GM12892 (cell line): ENCODE results near the gene PRKCQ.

ENCODE experiments used
- POLR2AphosphoS5 ChIP-seq: IDR thresholded peaks from 2 replicates; pipeline ENCODE4 v1.6.1; 2011; ENCODE audit warnings: low read depth, low read length, control low read depth
- TAF1 ChIP-seq: IDR thresholded peaks from 2 replicates; pipeline ENCODE4 v1.6.1; 2011; ENCODE audit warnings: low read depth, mild to moderate bottlenecking, control low read depth, low read length, borderline replicate concordance

DNA sequence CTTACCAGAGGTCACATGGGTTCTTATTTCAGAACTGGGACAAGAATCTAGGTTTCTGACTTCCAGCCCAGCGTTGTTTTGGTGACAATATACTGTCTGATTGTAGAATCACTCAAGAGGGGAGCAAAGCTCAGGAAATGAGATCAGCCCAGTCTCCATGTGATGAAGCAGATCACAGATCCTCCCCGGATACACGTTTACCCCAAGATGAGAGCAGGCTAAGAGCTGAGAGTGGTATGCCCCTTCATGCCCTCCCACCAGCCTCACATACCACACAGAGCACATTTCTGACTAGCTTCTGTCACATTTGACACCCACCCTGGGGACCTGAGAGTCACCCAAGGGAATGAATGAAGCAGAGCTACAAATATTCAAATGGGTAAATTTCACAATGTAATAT, 27.1 kb upstream of the PRKCQ start:
- TF ChIP-seq TAF1 (no peak), POLR2AphosphoS5 (no peak)
